ENCODE measurements around the gene KCNAB1.

DNA sequence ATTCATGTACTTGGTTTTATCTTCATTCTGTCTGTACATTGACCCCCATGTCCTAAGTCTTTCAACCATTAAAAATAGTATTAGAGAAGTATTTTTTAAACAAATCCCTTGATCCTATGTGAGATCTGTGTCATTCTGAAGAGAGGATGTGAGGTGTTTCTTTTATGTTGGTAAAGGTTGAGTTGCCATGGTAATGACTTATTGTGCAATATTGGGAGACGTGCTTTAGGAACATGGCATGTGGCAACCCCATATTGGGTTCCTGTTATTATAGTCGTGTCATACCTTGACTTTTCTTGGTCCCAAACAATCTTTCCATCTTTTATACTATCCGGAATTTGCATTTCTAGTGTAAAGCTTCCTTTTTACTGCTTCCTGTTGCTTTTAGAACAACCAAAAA, 203.1 kb downstream of the KCNAB1 start:
- TF ChIP-seq ZNF565 (CRISPR knock-in tag; conservative IDR thresholded peaks at IDR 0.05; ENCODE audit: low read depth) (no peak), ZFP30 (CRISPR knock-in tag; IDR thresholded peaks at IDR 0.05) (no peak), RARB (CRISPR knock-in tag; IDR thresholded peaks at IDR 0.05) (no peak), PATZ1 (CRISPR knock-in tag; IDR thresholded peaks at IDR 0.05; ENCODE audit: borderline replicate concordance) (no peak)
